A673 (cell line): ENCODE measurements around the gene ZNF385B.

Experiments
- CTCF ChIP-seq: fragments of 300-800, 200-600 bp; sonication (generic); conservative IDR thresholded peaks from 2 replicates; pipeline ENCODE4 v1.5.1; 2017; ENCODE audit warnings: low read depth, mild to moderate bottlenecking, antibody characterized with exemption, low read length, moderate library complexity, mixed read lengths
- EZH2 ChIP-seq: fragments of 200-600 bp; sonication (generic); IDR thresholded peaks from 2 replicates; pipeline ENCODE4 v1.6.1; 2017; ENCODE audit warnings: borderline replicate concordance, low read depth, mild to moderate bottlenecking, mixed read lengths, antibody characterized with exemption, low read length; ENCODE audit not compliant: poor library complexity, severe bottlenecking

- TF ChIP-seq EZH2 = no peak
- peak; percentile 78 for TF ChIP-seq CTCF
These were observed 439.3 kb downstream of the ZNF385B start for GRCh38 chr2:179422037-179422643.
